Neural cell (in vitro differentiated cells): Measurements from ENCODE around the gene LCN10. TPM values are rescaled to one million over a fixed set of nuclear protein-coding genes. Genes with fewer than 3 reads are reported as not detected.

Source experiments
- H2AFZ ChIP-seq: fragments of 200-600, 300-800 bp; sonication (generic), shearing (Covaris generic); 2 replicates; pipeline ENCODE4 v1.6.0; 2014; ENCODE audit warnings: low read depth, mild to moderate bottlenecking, antibody characterized with exemption, low read length, moderate library complexity
- H3F3A ChIP-seq: fragments of 200-600 bp; shearing (Covaris generic); 2 replicates; pipeline ENCODE4 v1.6.1; 2016; ENCODE audit warnings: mild to moderate bottlenecking, moderate library complexity, mixed read lengths, antibody characterized with exemption, low read length; ENCODE audit not compliant: insufficient read depth, poor library complexity, severe bottlenecking
- H3K27ac ChIP-seq: fragments of 200-600, 300-800 bp; sonication (generic), shearing (Covaris generic); 2 replicates; pipeline ENCODE4 v1.5.1; 2014; ENCODE audit warnings: mild to moderate bottlenecking, low read length, moderate library complexity
- H3K27me3 ChIP-seq: fragments of 300-800, 200-600 bp; sonication (generic), shearing (Covaris generic); 2 replicates; pipeline ENCODE4 v1.6.0; 2014; ENCODE audit warnings: mild to moderate bottlenecking, low read depth, low read length, moderate library complexity; ENCODE audit not compliant: insufficient read depth
- H3K36me3 ChIP-seq: fragments of 300-800, 200-600 bp; sonication (generic), shearing (Covaris generic); 2 replicates; pipeline ENCODE4 v1.5.1; 2014; ENCODE audit warnings: mild to moderate bottlenecking, antibody characterized with exemption, low read length, moderate library complexity; ENCODE audit not compliant: insufficient read depth
- H3K4me2 ChIP-seq: fragments of 300-800, 200-600 bp; sonication (generic), shearing (Covaris generic); 2 replicates; pipeline ENCODE4 v1.6.0; 2014; ENCODE audit warnings: mild to moderate bottlenecking, low read length
- H3K4me3 ChIP-seq: fragments of 300-800, 200-600 bp; sonication (generic), shearing (Covaris generic); 2 replicates; pipeline ENCODE4 v1.5.1; 2014; ENCODE audit warnings: mild to moderate bottlenecking, low read length, moderate library complexity
- H3K79me2 ChIP-seq: fragments of 200-600 bp; shearing (Covaris generic); replicated peaks from 2 replicates; pipeline ENCODE4 v1.6.0; 2014; ENCODE audit warnings: mild to moderate bottlenecking, low read length, moderate library complexity; ENCODE audit not compliant: insufficient read depth
- H3K9ac ChIP-seq: fragments of 300-800, 200-600 bp; sonication (generic), shearing (Covaris generic); 2 replicates; pipeline ENCODE4 v1.6.1; 2016; ENCODE audit warnings: mild to moderate bottlenecking, low read length, mixed read lengths
- H3K9me2 ChIP-seq: fragments of 200-600 bp; shearing (Covaris generic); 2 replicates; pipeline ENCODE4 v1.6.1; 2016; ENCODE audit warnings: mild to moderate bottlenecking, low read length, mixed read lengths; ENCODE audit not compliant: insufficient read depth
- H3K9me3 ChIP-seq: fragments of 200-600, 300-800 bp; sonication (generic), shearing (Covaris generic); 2 replicates; pipeline ENCODE4 v1.6.1; 2016; ENCODE audit warnings: mild to moderate bottlenecking, mixed run types, low read length, moderate library complexity, mixed read lengths
- H4K20me1 ChIP-seq: fragments of 200-600 bp; shearing (Covaris generic); 2 replicates; pipeline ENCODE4 v1.6.1; 2016; ENCODE audit warnings: mild to moderate bottlenecking, mixed run types; ENCODE audit not compliant: insufficient read depth
- CTCF ChIP-seq: fragments of 450-650 bp; IDR thresholded peaks from 2 replicates; pipeline ENCODE4 v1.5.1; 2014; ENCODE audit warnings: antibody characterized with exemption, mild to moderate bottlenecking, moderate library complexity; ENCODE audit not compliant: poor library complexity, severe bottlenecking
- EP300 ChIP-seq: fragments of 450-650 bp; conservative IDR thresholded peaks from 2 replicates; pipeline ENCODE4 v1.6.1; 2014; ENCODE audit warnings: antibody characterized with exemption, mild to moderate bottlenecking, moderate library complexity; ENCODE audit not compliant: poor library complexity, severe bottlenecking
- EZH2 ChIP-seq: fragments of 200-600, 300-800 bp; shearing (Covaris generic), sonication (generic); IDR thresholded peaks from 2 replicates; pipeline ENCODE4 v1.6.1; 2014; ENCODE audit warnings: antibody characterized with exemption, low read length, borderline replicate concordance, mild to moderate bottlenecking; ENCODE audit not compliant: insufficient read depth, poor library complexity, severe bottlenecking
- MXI1 ChIP-seq: fragments of 450-650 bp; conservative IDR thresholded peaks from 2 replicates; pipeline ENCODE4 v1.6.1; 2014; ENCODE audit warnings: antibody characterized with exemption, mild to moderate bottlenecking; ENCODE audit not compliant: poor library complexity, severe bottlenecking
- POLR2AphosphoS5 ChIP-seq: IDR thresholded peaks from 2 replicates; pipeline ENCODE4 v1.6.1; 2012
- RAD21 ChIP-seq: fragments of 450-650 bp; conservative IDR thresholded peaks from 2 replicates; pipeline ENCODE4 v1.6.1; 2014; ENCODE audit warnings: antibody characterized with exemption, mild to moderate bottlenecking, moderate library complexity
- REST ChIP-seq: IDR thresholded peaks from 2 replicates; pipeline ENCODE4 v1.6.1; 2012; ENCODE audit warnings: borderline replicate concordance
- SMC3 ChIP-seq: fragments of 450-650 bp; conservative IDR thresholded peaks from 2 replicates; pipeline ENCODE4 v1.6.1; 2014; ENCODE audit warnings: antibody characterized with exemption, mild to moderate bottlenecking, moderate library complexity; ENCODE audit not compliant: poor library complexity
- TAF1 ChIP-seq: IDR thresholded peaks from 2 replicates; pipeline ENCODE4 v1.6.1; 2012; ENCODE audit warnings: low read depth
- polyA plus RNA-seq: library from polyadenylated mRNA; depleted of rRNA; stranded (reverse); fragments of >200 nt; gene quantifications from 2 replicates; pipeline ENCODE4 v1.2.3, GENCODE V29; 2014

The LCN10 gene
- polyA plus RNA-seq, 1 donor from 2014 or later: not detected

GRCh38 chr9:136700959-136701667, 41.6 kb downstream of the LCN10 start:
- H3K9me2 ChIP-seq: no peaks in the 10 kb centered on the region
- no peak overlapping the region for H3K27ac ChIP-seq
- H3F3A ChIP-seq: no peaks in the 10 kb centered on the region
- no peak overlapping the region for H3K9ac ChIP-seq
- no peak overlapping the region for H3K4me3 ChIP-seq
- no peak overlapping the region for H3K4me2 ChIP-seq
- H3K79me2 ChIP-seq: no peaks in the 10 kb centered on the region
- H4K20me1 ChIP-seq: no peaks in the 10 kb centered on the region
- no peak overlapping the region for H2AFZ ChIP-seq
- no peak for TF ChIP-seq EZH2
- no peak for TF ChIP-seq RAD21
- TF ChIP-seq SMC3: no peak
- TF ChIP-seq CTCF: no peak
- no peaks in the 10 kb centered on the region for H3K36me3 ChIP-seq
- H3K9me3 ChIP-seq: no peaks in the 10 kb centered on the region
- no peaks in the 10 kb centered on the region for H3K27me3 ChIP-seq

GRCh38 chr9:136700304-136700703, 42.4 kb downstream of the LCN10 start:
- TF ChIP-seq POLR2AphosphoS5 (no peak), RAD21 (no peak), EP300 (no peak), SMC3 (no peak), MXI1 (no peak), CTCF (no peak), EZH2 (no peak), REST (no peak), TAF1 (no peak)
- Histone ChIP-seq H3K36me3 (no peaks in the 10 kb centered on the region), H3K4me3 (no peak overlapping the region), H3F3A (no peaks in the 10 kb centered on the region), H3K27ac (no peak overlapping the region), H4K20me1 (no peaks in the 10 kb centered on the region), H3K79me2 (no peaks in the 10 kb centered on the region), H3K4me2 (no peak overlapping the region), H2AFZ (no peak overlapping the region), H3K27me3 (no peaks in the 10 kb centered on the region), H3K9me3 (no peaks in the 10 kb centered on the region), H3K9me2 (no peaks in the 10 kb centered on the region), H3K9ac (no peak overlapping the region)
